Stimulated activated CD8-positive, alpha-beta memory T cell treated with anti-CD3 and anti-CD28 coated beads, Interleukin-12 subunit alpha, Interleukin-12 subunit beta, amount 100 ng/mL, for 4 hours (primary cell): ENCODE measurements around the gene CXCR5.

ENCODE experiments used
- DNase-seq: peaks from one replicate; pipeline ENCODE4 v3.0.0-alpha.2; 2020; ENCODE audit warnings: low read depth

CXCR5 gene

GRCh38 chr11:118928101-118928869 lies 44.6 kb downstream of the CXCR5 start:
- peak; percentile 83 for DNase-seq

DNA sequence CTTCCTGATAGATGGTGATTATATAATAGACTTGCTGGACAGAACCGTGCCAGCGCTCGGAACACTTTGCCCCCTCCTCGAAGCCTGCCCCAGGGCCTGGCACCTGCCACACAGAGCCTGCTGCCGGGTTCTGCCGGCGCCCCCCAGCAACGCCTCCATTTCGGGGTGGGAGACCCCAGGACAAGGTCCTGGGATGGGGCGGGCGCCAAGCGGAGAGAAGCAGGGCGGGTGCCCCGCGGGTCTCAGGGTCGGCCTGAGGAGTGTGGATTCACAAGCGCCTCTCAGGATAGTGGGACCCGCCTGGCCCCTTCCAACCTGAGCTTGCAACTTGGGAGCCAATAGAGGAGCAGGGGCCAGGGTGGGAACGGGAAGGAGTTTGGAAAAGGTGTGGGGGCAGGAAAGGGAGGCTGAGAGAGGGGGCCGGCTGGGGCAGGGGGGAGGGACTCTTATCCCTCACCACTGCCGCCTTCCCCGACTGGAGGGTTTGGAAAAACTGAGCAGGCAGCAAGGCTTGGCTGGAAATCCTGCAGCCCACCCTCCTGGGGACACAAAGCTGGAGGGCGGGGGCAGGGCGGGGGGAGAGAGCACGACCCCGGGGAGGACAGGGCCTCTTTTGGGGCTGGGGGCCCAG lies 45.3 kb downstream of the CXCR5 start:
- no peak for DNase-seq

DNA sequence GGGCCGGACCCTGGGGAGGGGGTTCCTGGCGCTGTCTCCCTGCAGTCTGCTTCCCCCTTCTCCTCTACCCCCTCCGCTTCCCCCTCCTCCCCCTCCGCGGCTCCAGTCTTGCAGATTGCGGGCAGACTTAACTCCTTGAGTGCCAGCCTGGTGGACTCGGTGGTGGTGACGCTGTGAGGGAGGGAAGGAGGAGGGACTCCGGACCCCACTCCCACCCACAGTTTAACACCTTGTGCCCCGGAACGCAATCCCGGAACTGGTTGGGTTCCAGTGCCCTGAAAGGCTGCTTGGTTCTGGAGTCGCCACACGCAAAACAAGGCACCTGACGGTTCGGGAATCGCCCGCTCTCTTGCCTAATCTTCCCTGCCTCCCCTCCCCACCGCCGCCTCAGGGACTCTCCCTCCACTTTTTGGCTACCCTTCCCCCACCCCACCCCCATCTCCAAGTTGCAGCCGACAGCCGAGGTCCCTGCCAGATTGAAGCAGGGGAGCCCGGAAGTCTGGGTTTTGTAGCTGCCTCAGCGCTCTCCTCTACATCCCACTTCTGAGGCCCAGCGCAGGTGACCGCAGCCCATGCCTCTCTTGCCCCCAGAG lies 45.9 kb downstream of the CXCR5 start:
- peak; percentile 61 for DNase-seq

- DNase-seq = peak; percentile 69
Measured at GRCh38 chr11:118930094-118930712, 46.5 kb downstream of the CXCR5 start.

DNA sequence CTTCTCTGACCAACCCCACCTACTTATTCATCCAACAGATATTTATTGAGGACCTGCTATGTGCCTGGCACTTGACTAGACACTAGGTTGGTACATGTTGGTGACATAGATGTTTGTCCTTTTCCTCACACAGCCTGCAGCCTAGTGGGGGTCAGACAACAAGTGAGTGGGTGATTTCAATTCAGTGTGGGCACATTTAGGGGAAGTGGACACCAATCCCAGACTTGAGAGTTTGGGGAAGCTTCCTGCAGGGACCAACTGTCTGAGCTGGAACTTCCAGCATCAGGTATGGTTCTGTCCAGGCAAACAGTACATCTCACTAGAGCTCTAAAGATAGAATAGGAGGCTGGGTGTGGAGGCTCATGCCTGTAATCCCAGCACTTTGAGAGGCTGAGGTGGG lies 47.9 kb downstream of the CXCR5 start:
- no peak for DNase-seq

DNA sequence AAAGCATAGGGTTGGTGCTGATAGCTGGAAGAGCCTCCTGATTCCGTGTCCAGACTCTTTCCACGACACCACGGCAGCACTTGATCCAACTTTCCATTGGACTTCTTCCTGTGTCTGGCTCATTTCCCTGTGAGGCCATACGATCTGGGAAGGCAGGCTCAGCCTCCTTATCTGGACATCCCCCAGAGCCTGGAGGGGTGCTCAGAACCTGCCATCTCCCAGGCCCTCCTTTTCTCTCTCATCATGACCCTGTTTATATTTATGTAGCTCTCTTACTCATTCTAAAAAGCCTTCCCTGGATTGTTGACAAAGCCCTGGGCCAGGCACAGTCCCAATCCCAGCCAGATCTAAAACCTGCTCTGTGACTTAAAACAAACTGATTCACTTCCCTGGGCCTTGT lies 49.8 kb downstream of the CXCR5 start:
- no peak for DNase-seq

- no peak for DNase-seq
Measured at GRCh38 chr11:118935376-118935775, 51.7 kb downstream of the CXCR5 start.

GRCh38 chr11:118938491-118939403 lies 55.1 kb downstream of the CXCR5 start:
- DNase-seq = no peak

DNA sequence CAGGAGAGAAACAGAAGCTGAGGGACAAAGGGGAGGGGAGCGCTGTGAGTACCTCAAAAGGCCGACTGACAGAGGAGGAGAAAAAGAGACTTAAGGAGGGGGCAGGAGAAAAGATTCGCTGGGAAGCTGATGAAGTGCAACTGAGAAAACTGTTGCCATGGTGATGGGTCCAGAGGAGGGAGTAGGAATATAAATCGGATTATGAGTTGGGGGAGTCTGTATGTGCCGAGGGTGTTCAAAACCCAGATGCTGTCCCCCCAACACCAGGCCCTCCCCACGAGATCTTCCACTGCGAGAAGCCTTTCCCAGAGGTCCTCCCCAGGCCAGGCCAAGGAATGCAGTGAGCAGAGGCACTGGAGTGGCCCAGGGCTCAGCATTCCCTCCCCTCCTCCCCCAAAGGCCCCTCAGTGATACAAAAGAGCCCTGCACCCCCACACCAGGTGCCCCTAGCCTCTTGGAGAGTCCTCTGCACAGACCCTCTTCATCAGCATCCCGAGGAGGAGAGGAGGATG lies 55.8 kb downstream of the CXCR5 start:
- no peak for DNase-seq

DNA sequence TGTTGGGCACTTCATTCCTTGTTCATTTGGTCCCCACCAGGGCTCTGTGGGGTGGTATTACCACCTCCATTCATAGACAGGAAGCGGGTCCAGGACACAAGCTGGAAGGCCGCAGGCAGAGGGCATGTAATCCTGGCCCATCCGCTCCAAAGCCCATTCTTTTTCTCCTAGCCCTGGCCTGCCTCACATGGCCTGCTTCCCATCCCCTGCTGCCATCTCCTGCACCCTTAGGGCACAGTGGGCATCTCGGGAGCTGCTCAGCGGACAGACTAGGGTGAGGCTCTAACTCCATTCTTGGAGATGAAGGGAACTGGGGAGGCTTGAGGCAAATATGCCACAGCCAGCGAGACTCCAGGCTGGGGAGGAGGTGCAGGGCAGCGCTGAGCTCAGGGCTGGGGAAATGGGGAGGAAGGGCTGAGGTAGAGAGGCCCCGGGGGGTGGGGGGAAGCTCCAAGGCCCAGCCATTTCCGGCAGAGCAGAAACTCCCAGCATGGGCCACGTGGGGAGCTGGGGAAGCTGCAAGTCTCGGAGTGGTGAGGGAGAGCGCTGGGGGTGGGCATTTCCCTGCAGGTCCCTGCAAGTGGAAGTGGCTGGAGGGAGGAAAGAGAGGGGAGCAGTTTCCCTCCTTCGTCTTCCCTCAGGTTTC lies 56.4 kb downstream of the CXCR5 start:
- no peak for DNase-seq

DNA sequence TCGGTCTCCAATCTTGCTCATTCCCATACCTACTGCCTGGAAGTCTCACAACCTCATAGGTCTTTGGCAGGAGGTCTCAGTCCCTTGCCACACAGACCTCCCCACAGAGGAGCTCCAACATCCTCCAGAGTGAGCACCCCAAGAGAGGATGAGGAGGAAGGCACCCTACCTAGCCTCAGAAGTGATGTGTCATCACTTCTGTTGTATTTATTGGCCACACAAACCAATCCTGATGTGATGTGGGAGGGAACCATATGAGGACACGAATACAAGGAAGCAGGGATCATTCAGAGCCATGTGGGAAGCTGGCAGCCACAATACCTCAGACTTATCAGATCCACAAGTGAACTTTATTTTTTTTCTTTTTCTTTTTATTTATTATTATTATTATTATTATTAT lies 63.4 kb downstream of the CXCR5 start:
- no peak for DNase-seq
